Testis (tissue), 2 donors: ENCODE measurements around the gene HES1.

ENCODE experiments used
- POLR2A ChIP-seq: fragments of 450-650 bp; IDR thresholded peaks from one replicate; pipeline ENCODE4 v1.6.1; 2017; ENCODE audit warnings: antibody characterized with exemption, mild to moderate bottlenecking, moderate library complexity
- TF ChIP-seq, protein P1 (sequence below), 3 experiments: fragments of 450-650 bp in 2 of 3; fragments of 200-600 bp in 1 of 3; sonication (generic) in 1 of 3; IDR thresholded peaks; one replicate each; pipeline ENCODE4 v1.5.1; 2016 to 2019; ENCODE audit warnings: antibody characterized with exemption in 3 of 3, mild to moderate bottlenecking in 2 of 3, moderate library complexity in 1 of 3

DNA sequence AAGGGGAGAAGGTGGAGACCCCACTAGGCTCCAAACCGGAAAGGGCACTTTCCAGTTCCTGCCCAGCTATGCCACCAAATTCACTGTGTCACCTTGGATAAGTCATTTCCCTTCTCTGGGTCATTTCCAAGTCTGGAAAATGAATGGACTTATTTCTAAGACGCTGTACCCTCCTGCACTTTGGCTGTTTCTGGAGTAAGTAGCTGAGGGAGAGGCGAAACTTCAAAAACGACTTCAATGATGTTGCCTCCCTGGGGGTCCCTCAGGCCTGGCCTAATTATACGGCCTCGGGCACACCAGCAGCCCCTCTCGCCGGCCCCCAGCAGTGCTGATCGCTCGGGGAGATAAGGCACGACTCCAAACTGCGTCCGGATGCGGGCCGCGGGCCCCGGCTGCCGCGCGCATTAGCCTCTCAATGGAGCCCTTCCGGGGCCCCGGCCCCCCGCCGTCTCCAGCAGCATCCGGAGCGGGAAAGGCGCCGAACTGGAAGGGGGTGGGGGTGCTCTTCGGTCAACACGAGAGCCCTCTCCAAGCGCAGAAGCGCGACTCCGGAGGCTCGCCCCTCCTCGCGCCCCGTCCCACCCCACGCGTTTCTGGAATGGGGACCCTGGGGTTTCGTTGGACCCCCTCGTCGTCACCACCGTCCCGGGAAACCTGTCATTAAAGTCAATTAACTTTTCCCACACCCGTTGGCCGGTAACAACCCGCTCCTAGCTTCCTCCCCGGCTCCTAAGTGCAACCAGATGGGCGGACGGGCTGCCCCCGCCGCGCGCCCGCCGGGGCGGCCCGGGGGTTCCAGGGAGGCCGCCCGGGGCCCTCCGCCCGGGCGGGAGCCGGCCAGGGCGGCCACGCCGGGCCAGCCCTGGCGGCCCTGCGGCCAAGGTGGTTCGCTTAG is 4.8 kb downstream of the HES1 start:
- TF ChIP-seq, protein P1, sequence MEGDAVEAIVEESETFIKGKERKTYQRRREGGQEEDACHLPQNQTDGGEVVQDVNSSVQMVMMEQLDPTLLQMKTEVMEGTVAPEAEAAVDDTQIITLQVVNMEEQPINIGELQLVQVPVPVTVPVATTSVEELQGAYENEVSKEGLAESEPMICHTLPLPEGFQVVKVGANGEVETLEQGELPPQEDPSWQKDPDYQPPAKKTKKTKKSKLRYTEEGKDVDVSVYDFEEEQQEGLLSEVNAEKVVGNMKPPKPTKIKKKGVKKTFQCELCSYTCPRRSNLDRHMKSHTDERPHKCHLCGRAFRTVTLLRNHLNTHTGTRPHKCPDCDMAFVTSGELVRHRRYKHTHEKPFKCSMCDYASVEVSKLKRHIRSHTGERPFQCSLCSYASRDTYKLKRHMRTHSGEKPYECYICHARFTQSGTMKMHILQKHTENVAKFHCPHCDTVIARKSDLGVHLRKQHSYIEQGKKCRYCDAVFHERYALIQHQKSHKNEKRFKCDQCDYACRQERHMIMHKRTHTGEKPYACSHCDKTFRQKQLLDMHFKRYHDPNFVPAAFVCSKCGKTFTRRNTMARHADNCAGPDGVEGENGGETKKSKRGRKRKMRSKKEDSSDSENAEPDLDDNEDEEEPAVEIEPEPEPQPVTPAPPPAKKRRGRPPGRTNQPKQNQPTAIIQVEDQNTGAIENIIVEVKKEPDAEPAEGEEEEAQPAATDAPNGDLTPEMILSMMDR (IDR thresholded peaks at IDR 0.05) = no peak
- TF ChIP-seq POLR2A = no peak
